Measurements from ENCODE around the gene LYPD5. TPM values are rescaled to one million over a fixed set of nuclear protein-coding genes. Genes with fewer than 3 reads are reported as not detected.

LYPD5 gene
- total RNA-seq, 4 donors from 2014 or later = 0.35 to 1.4 TPM; not detected in 2

GRCh38 chr19:43784241-43784980, 17.8 kb downstream of the LYPD5 start:
- TF ChIP-seq POLR2A (IDR thresholded peaks at IDR 0.05) (no peak), CTCF (IDR thresholded peaks at IDR 0.05 in 4 of 5, conservative IDR thresholded peaks at IDR 0.05 in 1 of 5) (no peak)
- Histone ChIP-seq H3K4me3 (no peak overlapping the region), H3K27me3 (peaks cover 0 to 8% (median 2%) of the 10 kb centered on the region in 3 donors), H3K9me3 (no peaks in the 10 kb centered on the region), H3K36me3 (no peaks in the 10 kb centered on the region), H3K27ac (no peak overlapping the region), H3K4me1 (no peaks in the 10 kb centered on the region)
- in situ Hi-C loops (cut with MboI; ENCODE audit: low sequenced_read_pairs in 4 of 4) = loop anchor here in 1 of 4 donors (5.0 kb wide), 1 partner anchor 37 kb away; no protein-coding TSS in a partner anchor
- ATAC-seq (no peak), DNase-seq (no peak)
- intact Hi-C loops (cut with DNase I; ENCODE audit: low total_unique reads) = no loop called here

DNA sequence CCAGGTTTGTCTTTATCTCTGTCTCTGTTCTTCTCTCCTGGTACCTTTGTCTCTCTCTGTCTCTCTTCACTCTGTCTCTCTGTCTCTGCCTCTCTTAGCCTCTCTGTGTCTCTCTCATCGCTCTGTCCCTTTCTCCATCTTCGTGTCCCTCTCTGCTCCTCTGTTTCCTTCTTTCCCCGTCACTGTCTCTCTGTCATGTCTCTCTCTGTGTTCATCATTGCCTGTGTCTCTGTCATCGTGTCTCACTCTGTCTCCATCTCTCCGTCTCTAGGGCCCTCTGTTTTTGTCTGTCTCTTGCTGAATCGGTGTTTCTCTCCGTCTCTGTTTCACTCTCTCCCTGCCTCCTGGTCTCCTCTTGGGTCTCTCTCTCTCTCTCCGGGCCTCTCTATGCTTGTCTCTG, 18.6 kb downstream of the LYPD5 start:
- peaks cover 0 to 8% (median 2%) of the 10 kb centered on the region in 3 donors for H3K27me3 ChIP-seq
- no peaks in the 10 kb centered on the region for H3K36me3 ChIP-seq
- H3K4me1 ChIP-seq = no peaks in the 10 kb centered on the region
- TF ChIP-seq POLR2A (IDR thresholded peaks at IDR 0.05) (no peak), CTCF (IDR thresholded peaks at IDR 0.05 in 4 of 5, conservative IDR thresholded peaks at IDR 0.05 in 1 of 5) (no peak)
- H3K4me3 ChIP-seq = no peak overlapping the region
- ATAC-seq = no peak
- no peak for DNase-seq
- intact Hi-C loops (cut with DNase I; ENCODE audit: low total_unique reads) (no loop called here), in situ Hi-C loops (cut with MboI; ENCODE audit: low sequenced_read_pairs in 4 of 4) (loop anchor here in 1 of 4 donors (5.0 kb wide), 1 partner anchor 36 kb away; no protein-coding TSS in a partner anchor)
- H3K27ac ChIP-seq = no peak overlapping the region
- no peaks in the 10 kb centered on the region for H3K9me3 ChIP-seq

DNA sequence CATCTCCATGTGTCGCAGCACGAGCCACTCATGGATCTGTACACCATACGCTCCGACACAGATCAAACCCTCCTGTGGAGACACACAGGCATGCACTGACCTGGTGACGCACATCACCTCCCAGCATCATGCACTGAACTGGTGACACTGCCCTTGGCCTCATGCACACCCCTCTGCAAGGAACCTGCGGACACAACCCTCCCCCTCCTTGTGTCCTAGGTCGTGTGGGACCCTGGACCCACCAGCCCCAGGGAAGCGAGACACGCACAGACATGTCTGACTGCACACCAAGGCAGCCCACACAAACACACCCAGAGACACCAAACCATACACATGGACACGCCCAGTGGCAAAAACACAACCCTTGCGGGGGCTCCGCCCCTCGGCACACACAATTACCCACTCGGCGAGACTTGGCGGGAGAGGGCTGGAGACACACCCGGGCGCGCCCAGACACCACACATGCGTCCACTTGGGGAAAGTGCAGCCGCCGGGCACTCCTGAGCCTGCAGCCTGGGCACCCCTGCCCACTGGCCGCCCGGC, 19.5 kb downstream of the LYPD5 start:
- TF ChIP-seq POLR2A (IDR thresholded peaks at IDR 0.05) = no peak
- TF ChIP-seq CTCF (IDR thresholded peaks at IDR 0.05 in 4 of 5, conservative IDR thresholded peaks at IDR 0.05 in 1 of 5) = no peak

GRCh38 chr19:43782311-43782660, 20.0 kb downstream of the LYPD5 start:
- ATAC-seq = no peak
- no peaks in the 10 kb centered on the region for H3K36me3 ChIP-seq
- no peaks in the 10 kb centered on the region for H3K4me1 ChIP-seq
- peaks cover 0 to 8% (median 2%) of the 10 kb centered on the region in 3 donors for H3K27me3 ChIP-seq
- DNase-seq = no peak
- H3K9me3 ChIP-seq = no peaks in the 10 kb centered on the region
- TF ChIP-seq POLR2A (IDR thresholded peaks at IDR 0.05) = no peak
- no peak for TF ChIP-seq CTCF (IDR thresholded peaks at IDR 0.05 in 4 of 5, conservative IDR thresholded peaks at IDR 0.05 in 1 of 5)
- intact Hi-C loops (cut with DNase I; ENCODE audit: low total_unique reads) (no loop called here), in situ Hi-C loops (cut with MboI; ENCODE audit: low sequenced_read_pairs in 4 of 4) (loop anchor here in 1 of 4 donors (5.0 kb wide), 1 partner anchor 35 kb away; no protein-coding TSS in a partner anchor)
- no peak overlapping the region for H3K27ac ChIP-seq
- H3K4me3 ChIP-seq = no peak overlapping the region

More for the DNA sequence above, 19.5 kb downstream of the LYPD5 start:
- H3K9me3 ChIP-seq = no peaks in the 10 kb centered on the region
- no peak for DNase-seq
- H3K36me3 ChIP-seq = no peaks in the 10 kb centered on the region
- peaks cover 0 to 8% (median 2%) of the 10 kb centered on the region in 3 donors for H3K27me3 ChIP-seq
- intact Hi-C loops (cut with DNase I; ENCODE audit: low total_unique reads) (no loop called here), in situ Hi-C loops (cut with MboI; ENCODE audit: low sequenced_read_pairs in 4 of 4) (loop anchor here in 1 of 4 donors (5.0 kb wide), 1 partner anchor 35 kb away; no protein-coding TSS in a partner anchor)
- no peak overlapping the region for H3K27ac ChIP-seq
- no peak overlapping the region for H3K4me3 ChIP-seq
- no peaks in the 10 kb centered on the region for H3K4me1 ChIP-seq
- no peak for ATAC-seq
